ENCODE results near the gene TLK1. TPM values are rescaled to one million over a fixed set of nuclear protein-coding genes. Genes with fewer than 3 reads are reported as not detected.
A peak's percentile ranks its signal among the peaks of the same experiment; 100 is the strongest.
"Not testable (repeated sequence)": the region's sequence is repeated elsewhere in the genome, so short reads cannot be mapped to it uniquely, and the experiment has no call there.

The TLK1 gene
- total RNA-seq, 1 experiment from 2014 or later, result 79.1 TPM

GRCh38 chr2:171081649-171082111 lies 79.0 kb downstream of the TLK1 start:
- TSS peak; percentile 6 for BruUV-seq (replicated peaks)
- TF ChIP-seq CTCF (conservative IDR thresholded peaks at IDR 0.05; ENCODE audit: low read depth, low read length) (no peak), EZH2 (IDR thresholded peaks at IDR 0.05; ENCODE audit: borderline replicate concordance, low read depth, low read length, poor library complexity, severe bottlenecking) (no peak)
- CTCF ChIA-PET, result no interaction called here
- Histone ChIP-seq H3K9me3 (ENCODE audit: low read depth, low read length, poor library complexity, severe bottlenecking) (no peaks in the 10 kb centered on the region), H3K4me1 (ENCODE audit: insufficient read depth, low read length, poor library complexity, severe bottlenecking) (peaks cover 21% of the 10 kb centered on the region), H3K4me3 (ENCODE audit: low read depth, low read length, poor library complexity, severe bottlenecking) (no peak overlapping the region), H3K27ac (ENCODE audit: low read depth, low read length, poor library complexity, severe bottlenecking) (no peak overlapping the region), H3K36me3 (ENCODE audit: insufficient read depth, low read length, poor library complexity, severe bottlenecking) (no peaks in the 10 kb centered on the region), H3K27me3 (replicated peaks; ENCODE audit: insufficient read depth, low read depth, low read length, poor library complexity) (no peaks in the 10 kb centered on the region)
- DNase-seq (ENCODE audit: low spot score), result no peak
- POLR2A ChIA-PET (ENCODE audit: low non-redundant PET), result no interaction called here
- intact Hi-C loops (cut with micrococcal nuclease; ENCODE audit: unreplicated experiment), result no loop called here

- Histone ChIP-seq H3K27me3 (replicated peaks; ENCODE audit: insufficient read depth, low read depth, low read length, poor library complexity) (no peaks in the 10 kb centered on the region), H3K4me3 (ENCODE audit: low read depth, low read length, poor library complexity, severe bottlenecking) (no peak overlapping the region), H3K27ac (ENCODE audit: low read depth, low read length, poor library complexity, severe bottlenecking) (no peak overlapping the region), H3K4me1 (ENCODE audit: insufficient read depth, low read length, poor library complexity, severe bottlenecking) (peaks cover 18% of the 10 kb centered on the region), H3K36me3 (ENCODE audit: insufficient read depth, low read length, poor library complexity, severe bottlenecking) (no peaks in the 10 kb centered on the region), H3K9me3 (ENCODE audit: low read depth, low read length, poor library complexity, severe bottlenecking) (no peaks in the 10 kb centered on the region)
- intact Hi-C loops (cut with micrococcal nuclease; ENCODE audit: unreplicated experiment), result no loop called here
- CTCF ChIA-PET, result no interaction called here
- no peak for DNase-seq (ENCODE audit: low spot score)
- POLR2A ChIA-PET (ENCODE audit: low non-redundant PET), result no interaction called here
- TF ChIP-seq EZH2 (IDR thresholded peaks at IDR 0.05; ENCODE audit: borderline replicate concordance, low read depth, low read length, poor library complexity, severe bottlenecking) (no peak), CTCF (conservative IDR thresholded peaks at IDR 0.05; ENCODE audit: low read depth, low read length) (no peak)
- no TSS peak for BruUV-seq (replicated peaks)
Observed at GRCh38 chr2:171080607-171081006, 80.1 kb downstream of the TLK1 start.

- H3K4me3 ChIP-seq (ENCODE audit: low read depth, low read length, poor library complexity, severe bottlenecking); DNase-seq (ENCODE audit: low spot score); H3K9me3 ChIP-seq (ENCODE audit: low read depth, low read length, poor library complexity, severe bottlenecking); H3K4me1 ChIP-seq (ENCODE audit: insufficient read depth, low read length, poor library complexity, severe bottlenecking); intact Hi-C loops (cut with micrococcal nuclease; ENCODE audit: unreplicated experiment); H3K27me3 ChIP-seq (replicated peaks; ENCODE audit: insufficient read depth, low read depth, low read length, poor library complexity); H3K27ac ChIP-seq (ENCODE audit: low read depth, low read length, poor library complexity, severe bottlenecking); BruUV-seq (replicated peaks); POLR2A ChIA-PET (ENCODE audit: low non-redundant PET); CTCF ChIA-PET: not testable (repeated sequence)
- peaks cover 12% of the 10 kb centered on the region for H3K36me3 ChIP-seq (ENCODE audit: insufficient read depth, low read length, poor library complexity, severe bottlenecking)
Observed at GRCh38 chr2:171076422-171076821, 84.3 kb downstream of the TLK1 start.

GRCh38 chr2:171072164-171072563 lies 88.5 kb downstream of the TLK1 start:
- CTCF ChIA-PET, result no interaction called here
- H3K36me3 ChIP-seq (ENCODE audit: insufficient read depth, low read length, poor library complexity, severe bottlenecking), result peaks cover 13% of the 10 kb centered on the region
- no peak for DNase-seq (ENCODE audit: low spot score)
- no TSS peak for BruUV-seq (replicated peaks)
- no peak overlapping the region for H3K27ac ChIP-seq (ENCODE audit: low read depth, low read length, poor library complexity, severe bottlenecking)
- no peak overlapping the region for H3K4me3 ChIP-seq (ENCODE audit: low read depth, low read length, poor library complexity, severe bottlenecking)
- intact Hi-C loops (cut with micrococcal nuclease; ENCODE audit: unreplicated experiment), result no loop called here
- no peaks in the 10 kb centered on the region for H3K4me1 ChIP-seq (ENCODE audit: insufficient read depth, low read length, poor library complexity, severe bottlenecking)
- no peaks in the 10 kb centered on the region for H3K27me3 ChIP-seq (replicated peaks; ENCODE audit: insufficient read depth, low read depth, low read length, poor library complexity)
- TF ChIP-seq CTCF (conservative IDR thresholded peaks at IDR 0.05; ENCODE audit: low read depth, low read length), result no peak
- no peak for TF ChIP-seq EZH2 (IDR thresholded peaks at IDR 0.05; ENCODE audit: borderline replicate concordance, low read depth, low read length, poor library complexity, severe bottlenecking)
- no peaks in the 10 kb centered on the region for H3K9me3 ChIP-seq (ENCODE audit: low read depth, low read length, poor library complexity, severe bottlenecking)
- POLR2A ChIA-PET (ENCODE audit: low non-redundant PET), result no interaction called here
